Measurements from ENCODE around the gene UIMC1. TPM values are rescaled to one million over a fixed set of nuclear protein-coding genes. Genes with fewer than 3 reads are reported as not detected.

The UIMC1 gene
- total RNA-seq, 2 donors from 2014 or later = 30.0 to 31.6 TPM

DNA sequence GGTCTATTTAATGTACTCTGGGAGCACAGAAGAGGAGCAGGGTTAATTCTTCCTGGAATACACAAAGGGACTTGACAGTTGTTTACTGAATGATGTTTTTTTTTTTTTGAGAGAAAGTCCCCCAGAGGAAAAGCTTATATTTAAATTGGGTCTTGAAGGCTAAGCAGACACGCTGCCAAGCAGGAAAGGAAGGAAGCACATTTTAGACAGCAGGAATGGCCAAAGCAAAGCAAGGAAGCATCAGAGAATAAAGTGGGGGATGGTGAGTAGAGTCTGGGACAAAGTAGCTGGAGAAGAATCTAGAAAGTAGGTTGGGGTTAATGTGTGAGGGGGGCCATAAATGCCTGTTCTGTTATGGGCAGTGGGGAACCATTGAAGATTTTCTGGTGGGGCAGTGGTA is 37.4 kb upstream of the UIMC1 start:
- no peaks in the 10 kb centered on the region for H3K36me3 ChIP-seq

DNA sequence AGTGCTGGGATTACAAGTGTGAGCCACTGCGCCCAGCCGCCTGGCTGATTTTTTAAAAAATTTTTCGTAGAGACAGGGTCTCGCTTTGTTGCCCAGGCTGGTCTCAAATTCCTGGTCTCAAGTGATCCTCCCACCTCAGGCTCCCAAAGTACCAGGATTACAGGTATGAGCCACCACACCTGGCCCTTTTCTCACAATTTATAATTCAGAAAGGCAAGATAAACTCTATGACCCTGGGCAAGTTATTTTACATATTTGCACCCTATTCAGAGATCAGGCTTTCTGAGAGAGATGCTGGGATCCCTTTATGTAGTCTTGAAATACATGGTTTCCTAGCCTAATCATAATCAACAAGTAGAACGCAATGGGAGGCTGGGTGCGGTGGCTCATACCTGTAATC is 36.5 kb upstream of the UIMC1 start:
- H3K27me3 ChIP-seq = no peaks in the 10 kb centered on the region
- DNase-seq = no peak
- intact Hi-C loops (cut with DNase I) = no loop called here
- no peaks in the 10 kb centered on the region for H3K9me3 ChIP-seq
- no peaks in the 10 kb centered on the region for H3K4me1 ChIP-seq
- H3K9ac ChIP-seq (ENCODE audit: low read depth in 2 of 2, low read length in 2 of 2) = no peak overlapping the region
- no peak overlapping the region for H3K4me3 ChIP-seq
- no peaks in the 10 kb centered on the region for H3K36me3 ChIP-seq
- no peak overlapping the region for H3K27ac ChIP-seq
- TF ChIP-seq, protein P1, sequence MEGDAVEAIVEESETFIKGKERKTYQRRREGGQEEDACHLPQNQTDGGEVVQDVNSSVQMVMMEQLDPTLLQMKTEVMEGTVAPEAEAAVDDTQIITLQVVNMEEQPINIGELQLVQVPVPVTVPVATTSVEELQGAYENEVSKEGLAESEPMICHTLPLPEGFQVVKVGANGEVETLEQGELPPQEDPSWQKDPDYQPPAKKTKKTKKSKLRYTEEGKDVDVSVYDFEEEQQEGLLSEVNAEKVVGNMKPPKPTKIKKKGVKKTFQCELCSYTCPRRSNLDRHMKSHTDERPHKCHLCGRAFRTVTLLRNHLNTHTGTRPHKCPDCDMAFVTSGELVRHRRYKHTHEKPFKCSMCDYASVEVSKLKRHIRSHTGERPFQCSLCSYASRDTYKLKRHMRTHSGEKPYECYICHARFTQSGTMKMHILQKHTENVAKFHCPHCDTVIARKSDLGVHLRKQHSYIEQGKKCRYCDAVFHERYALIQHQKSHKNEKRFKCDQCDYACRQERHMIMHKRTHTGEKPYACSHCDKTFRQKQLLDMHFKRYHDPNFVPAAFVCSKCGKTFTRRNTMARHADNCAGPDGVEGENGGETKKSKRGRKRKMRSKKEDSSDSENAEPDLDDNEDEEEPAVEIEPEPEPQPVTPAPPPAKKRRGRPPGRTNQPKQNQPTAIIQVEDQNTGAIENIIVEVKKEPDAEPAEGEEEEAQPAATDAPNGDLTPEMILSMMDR (IDR thresholded peaks at IDR 0.05) = no peak

More for the DNA sequence above, 37.4 kb upstream of the UIMC1 start:
- no peak overlapping the region for H3K9ac ChIP-seq (ENCODE audit: low read depth in 2 of 2, low read length in 2 of 2)
- no peak overlapping the region for H3K4me3 ChIP-seq
- H3K27me3 ChIP-seq = no peaks in the 10 kb centered on the region
- DNase-seq = no peak
- TF ChIP-seq, protein P1 (IDR thresholded peaks at IDR 0.05) = no peak
- H3K27ac ChIP-seq = no peak overlapping the region
- no peaks in the 10 kb centered on the region for H3K9me3 ChIP-seq
- intact Hi-C loops (cut with DNase I) = no loop called here
- no peaks in the 10 kb centered on the region for H3K4me1 ChIP-seq

DNA sequence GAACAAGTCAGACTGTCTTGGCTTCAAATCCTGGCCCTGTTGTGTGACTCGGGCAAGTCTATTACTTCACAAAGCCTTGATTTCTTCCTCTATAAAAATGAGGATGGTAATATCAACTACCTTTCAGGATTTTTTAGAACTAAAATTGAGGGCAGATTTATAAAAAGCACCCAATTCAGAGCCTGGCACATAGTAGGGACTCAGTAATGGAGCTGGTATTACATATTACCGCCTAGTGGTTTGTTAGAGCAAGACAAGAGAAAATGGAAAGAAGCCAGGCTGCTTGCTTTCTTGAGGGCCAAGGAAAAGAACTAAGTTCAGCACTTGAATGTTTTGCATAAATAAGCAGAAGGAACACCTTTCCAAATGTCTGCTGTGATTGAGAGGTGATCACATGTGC is 35.4 kb upstream of the UIMC1 start:
- TF ChIP-seq, protein P1 (IDR thresholded peaks at IDR 0.05) = no peak
- H3K4me1 ChIP-seq = no peaks in the 10 kb centered on the region
- H3K4me3 ChIP-seq = no peak overlapping the region
- no peaks in the 10 kb centered on the region for H3K9me3 ChIP-seq
- no peaks in the 10 kb centered on the region for H3K27me3 ChIP-seq
- no peak overlapping the region for H3K9ac ChIP-seq (ENCODE audit: low read depth in 2 of 2, low read length in 2 of 2)
- no peak for DNase-seq
- H3K36me3 ChIP-seq = no peaks in the 10 kb centered on the region
- no peak overlapping the region for H3K27ac ChIP-seq
- intact Hi-C loops (cut with DNase I) = no loop called here

DNA sequence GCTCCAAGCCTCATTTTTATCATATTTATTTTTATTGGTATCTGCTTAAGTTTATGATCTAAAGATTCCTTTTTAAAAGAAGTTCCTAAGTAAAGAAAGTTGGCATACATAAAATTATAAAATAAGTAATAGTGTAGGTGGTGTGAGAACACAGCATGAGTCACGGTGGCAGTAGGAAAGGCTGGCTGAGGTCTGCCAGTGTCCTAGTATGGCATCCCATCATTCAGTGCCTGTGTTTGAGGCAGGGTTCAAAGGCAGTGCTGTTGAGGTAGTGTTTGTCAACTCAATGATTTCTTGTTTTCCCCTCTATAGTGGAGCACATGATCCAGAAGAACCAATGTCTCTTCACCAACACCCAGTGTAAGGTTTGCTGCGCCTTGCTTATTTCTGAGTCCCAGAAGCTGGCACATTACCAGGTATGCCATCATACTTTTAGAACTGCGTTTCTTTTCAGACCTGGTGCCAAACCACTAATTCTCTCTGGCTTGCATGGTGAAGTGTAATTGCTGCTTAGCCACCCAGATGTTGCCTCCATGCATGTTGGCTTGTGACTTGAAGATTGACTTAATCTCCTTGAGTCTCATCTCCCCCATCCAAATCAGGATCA is 34.3 kb upstream of the UIMC1 start:
- Histone ChIP-seq H3K4me3 (no peak overlapping the region), H3K27ac (no peak overlapping the region), H3K9ac (ENCODE audit: low read depth in 2 of 2, low read length in 2 of 2) (no peak overlapping the region), H3K36me3 (no peaks in the 10 kb centered on the region), H3K4me1 (no peaks in the 10 kb centered on the region), H3K9me3 (no peaks in the 10 kb centered on the region), H3K27me3 (no peaks in the 10 kb centered on the region)
- no peak for DNase-seq
- intact Hi-C loops (cut with DNase I) = no loop called here
- TF ChIP-seq, protein P1 (IDR thresholded peaks at IDR 0.05) = no peak

DNA sequence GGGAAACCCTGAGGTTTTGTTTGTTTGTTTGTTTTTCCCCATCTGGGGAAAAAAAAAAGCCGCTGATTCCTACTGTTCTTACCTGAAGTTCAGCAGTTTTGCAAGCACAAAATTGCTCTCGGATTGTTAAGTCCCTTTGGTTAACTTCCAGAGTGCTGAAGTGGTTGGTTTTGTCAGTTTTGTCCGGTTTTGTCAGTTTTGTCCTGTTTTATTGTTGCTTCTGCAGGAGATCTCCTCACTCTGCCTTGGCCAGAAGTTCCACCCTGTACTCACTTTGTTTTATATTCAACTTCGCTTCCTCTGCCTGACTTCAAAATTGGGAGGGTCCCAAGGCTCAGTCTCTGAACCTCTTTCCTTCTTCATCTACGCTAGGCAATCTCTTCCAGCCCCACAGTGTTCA is 30.3 kb upstream of the UIMC1 start:
- Histone ChIP-seq H3K27me3 (no peaks in the 10 kb centered on the region), H3K4me3 (no peak overlapping the region), H3K9me3 (no peaks in the 10 kb centered on the region), H3K4me1 (no peaks in the 10 kb centered on the region), H3K36me3 (no peaks in the 10 kb centered on the region), H3K27ac (no peak overlapping the region), H3K9ac (ENCODE audit: low read depth in 2 of 2, low read length in 2 of 2) (no peak overlapping the region)
- no peak for DNase-seq
- TF ChIP-seq, protein P1 (IDR thresholded peaks at IDR 0.05) = no peak
- intact Hi-C loops (cut with DNase I) = no loop called here
